Astrocyte (in vitro differentiated cells and primary cell): ENCODE results near the gene RNF123.
"Not testable (repeated sequence)": the region's sequence is repeated elsewhere in the genome, so short reads cannot be mapped to it uniquely, and the experiment has no call there.

Experiments used
- EZH2 ChIP-seq: IDR thresholded peaks from 2 replicates; pipeline ENCODE4 v1.6.1; 2012; ENCODE audit warnings: mild to moderate bottlenecking, low read length, inconsistent platforms; ENCODE audit not compliant: insufficient read depth
- TF ChIP-seq, protein P1 (sequence below): IDR thresholded peaks from 2 replicates; pipeline ENCODE4 v1.5.1; 2011; ENCODE audit warnings: low read depth, mild to moderate bottlenecking, inconsistent platforms, low read length, moderate library complexity; ENCODE audit not compliant: insufficient read depth

DNA sequence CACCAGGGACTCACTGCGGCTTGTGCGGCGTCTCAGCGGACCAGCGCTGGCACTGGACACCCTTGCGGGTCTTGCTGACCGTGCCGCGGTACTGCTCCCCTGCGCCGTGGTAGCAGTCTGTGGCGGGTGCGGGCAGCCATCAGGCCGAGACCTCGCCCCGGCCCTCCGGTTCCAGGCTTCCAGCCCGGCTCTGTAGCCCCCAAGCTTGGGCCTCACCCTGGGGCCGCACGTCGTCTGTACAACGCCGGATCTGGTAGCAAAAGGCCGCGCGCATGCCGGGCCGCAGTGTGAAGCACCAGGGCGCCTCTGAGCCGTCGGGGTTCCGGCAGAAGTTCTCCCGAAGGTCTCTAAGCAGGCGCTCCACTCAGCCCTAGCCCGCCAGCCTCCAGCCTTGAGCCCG lies 3.5 kb upstream of the RNF123 start:
- not testable (repeated sequence) for TF ChIP-seq EZH2
- TF ChIP-seq, protein P1, sequence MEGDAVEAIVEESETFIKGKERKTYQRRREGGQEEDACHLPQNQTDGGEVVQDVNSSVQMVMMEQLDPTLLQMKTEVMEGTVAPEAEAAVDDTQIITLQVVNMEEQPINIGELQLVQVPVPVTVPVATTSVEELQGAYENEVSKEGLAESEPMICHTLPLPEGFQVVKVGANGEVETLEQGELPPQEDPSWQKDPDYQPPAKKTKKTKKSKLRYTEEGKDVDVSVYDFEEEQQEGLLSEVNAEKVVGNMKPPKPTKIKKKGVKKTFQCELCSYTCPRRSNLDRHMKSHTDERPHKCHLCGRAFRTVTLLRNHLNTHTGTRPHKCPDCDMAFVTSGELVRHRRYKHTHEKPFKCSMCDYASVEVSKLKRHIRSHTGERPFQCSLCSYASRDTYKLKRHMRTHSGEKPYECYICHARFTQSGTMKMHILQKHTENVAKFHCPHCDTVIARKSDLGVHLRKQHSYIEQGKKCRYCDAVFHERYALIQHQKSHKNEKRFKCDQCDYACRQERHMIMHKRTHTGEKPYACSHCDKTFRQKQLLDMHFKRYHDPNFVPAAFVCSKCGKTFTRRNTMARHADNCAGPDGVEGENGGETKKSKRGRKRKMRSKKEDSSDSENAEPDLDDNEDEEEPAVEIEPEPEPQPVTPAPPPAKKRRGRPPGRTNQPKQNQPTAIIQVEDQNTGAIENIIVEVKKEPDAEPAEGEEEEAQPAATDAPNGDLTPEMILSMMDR: not testable (repeated sequence)
